ENCODE measurements around the gene CHST6.

Gene CHST6

GRCh38 chr16:75478480-75479345, 16.5 kb downstream of the CHST6 start:
- H3K9me3 ChIP-seq (ENCODE audit: control insufficient read depth, insufficient read depth, low read length), result no peaks in the 10 kb centered on the region
- no peaks in the 10 kb centered on the region for H3K4me1 ChIP-seq (ENCODE audit: control insufficient read depth, low read length)
- H3K27ac ChIP-seq (ENCODE audit: low read depth, low read length), result no peak overlapping the region
- TF ChIP-seq CTCF (IDR thresholded peaks at IDR 0.05; ENCODE audit: low read depth, low read length, poor library complexity, severe bottlenecking), result no peak
- no peak for TF ChIP-seq EZH2phosphoT487 (IDR thresholded peaks at IDR 0.05; ENCODE audit: borderline replicate concordance, low read length)
- H3K4me2 ChIP-seq (ENCODE audit: low read length), result no peak overlapping the region
- H4K20me1 ChIP-seq (ENCODE audit: control insufficient read depth, insufficient read depth, low read depth, low read length), result no peaks in the 10 kb centered on the region
- H3K36me3 ChIP-seq (ENCODE audit: control insufficient read depth, low read length), result no peaks in the 10 kb centered on the region
- H3K9me2 ChIP-seq (replicated peaks; ENCODE audit: control insufficient read depth, low read length), result no peaks in the 10 kb centered on the region
- H3K27me3 ChIP-seq (ENCODE audit: control insufficient read depth, low read length), result no peaks in the 10 kb centered on the region
- no peak overlapping the region for H3K4me3 ChIP-seq (ENCODE audit: low read length)
- H3F3A ChIP-seq (ENCODE audit: control insufficient read depth, insufficient read depth), result no peaks in the 10 kb centered on the region
- H3K79me2 ChIP-seq (ENCODE audit: control insufficient read depth, low read length), result no peaks in the 10 kb centered on the region

GRCh38 chr16:75477680-75478473, 17.4 kb downstream of the CHST6 start:
- no peaks in the 10 kb centered on the region for H3K36me3 ChIP-seq (ENCODE audit: control insufficient read depth, low read length)
- no peak overlapping the region for H3K27ac ChIP-seq (ENCODE audit: low read depth, low read length)
- no peaks in the 10 kb centered on the region for H3K9me3 ChIP-seq (ENCODE audit: control insufficient read depth, insufficient read depth, low read length)
- H4K20me1 ChIP-seq (ENCODE audit: control insufficient read depth, insufficient read depth, low read depth, low read length), result no peaks in the 10 kb centered on the region
- no peaks in the 10 kb centered on the region for H3K79me2 ChIP-seq (ENCODE audit: control insufficient read depth, low read length)
- H3F3A ChIP-seq (ENCODE audit: control insufficient read depth, insufficient read depth), result no peaks in the 10 kb centered on the region
- no peaks in the 10 kb centered on the region for H3K27me3 ChIP-seq (ENCODE audit: control insufficient read depth, low read length)
- TF ChIP-seq CTCF (IDR thresholded peaks at IDR 0.05; ENCODE audit: low read depth, low read length, poor library complexity, severe bottlenecking) (no peak), EZH2phosphoT487 (IDR thresholded peaks at IDR 0.05; ENCODE audit: borderline replicate concordance, low read length) (no peak)
- no peak overlapping the region for H3K4me2 ChIP-seq (ENCODE audit: low read length)
- H3K4me1 ChIP-seq (ENCODE audit: control insufficient read depth, low read length), result no peaks in the 10 kb centered on the region
- H3K4me3 ChIP-seq (ENCODE audit: low read length), result no peak overlapping the region
- H3K9me2 ChIP-seq (replicated peaks; ENCODE audit: control insufficient read depth, low read length), result no peaks in the 10 kb centered on the region

GRCh38 chr16:75476817-75477216, 18.4 kb downstream of the CHST6 start:
- Histone ChIP-seq H3K4me2 (ENCODE audit: low read length) (no peak overlapping the region), H3K9me2 (replicated peaks; ENCODE audit: control insufficient read depth, low read length) (no peaks in the 10 kb centered on the region), H3F3A (ENCODE audit: control insufficient read depth, insufficient read depth) (no peaks in the 10 kb centered on the region), H3K9me3 (ENCODE audit: control insufficient read depth, insufficient read depth, low read length) (no peaks in the 10 kb centered on the region), H3K27me3 (ENCODE audit: control insufficient read depth, low read length) (no peaks in the 10 kb centered on the region), H3K36me3 (ENCODE audit: control insufficient read depth, low read length) (no peaks in the 10 kb centered on the region), H3K79me2 (ENCODE audit: control insufficient read depth, low read length) (no peaks in the 10 kb centered on the region), H3K27ac (ENCODE audit: low read depth, low read length) (no peak overlapping the region), H3K4me1 (ENCODE audit: control insufficient read depth, low read length) (no peaks in the 10 kb centered on the region), H4K20me1 (ENCODE audit: control insufficient read depth, insufficient read depth, low read depth, low read length) (no peaks in the 10 kb centered on the region), H3K4me3 (ENCODE audit: low read length) (no peak overlapping the region)
- no peak for TF ChIP-seq EZH2phosphoT487 (IDR thresholded peaks at IDR 0.05; ENCODE audit: borderline replicate concordance, low read length)
- TF ChIP-seq CTCF (IDR thresholded peaks at IDR 0.05; ENCODE audit: low read depth, low read length, poor library complexity, severe bottlenecking), result no peak
